GM12874 (cell line): ENCODE data around the gene IL20.

ENCODE experiments used
- TF ChIP-seq, protein P1 (sequence below): IDR thresholded peaks from 2 replicates; pipeline ENCODE4 v1.5.1; 2011; ENCODE audit warnings: low read depth, mild to moderate bottlenecking, control low read depth, low read length, moderate library complexity; ENCODE audit not compliant: insufficient read depth

IL20 gene

DNA sequence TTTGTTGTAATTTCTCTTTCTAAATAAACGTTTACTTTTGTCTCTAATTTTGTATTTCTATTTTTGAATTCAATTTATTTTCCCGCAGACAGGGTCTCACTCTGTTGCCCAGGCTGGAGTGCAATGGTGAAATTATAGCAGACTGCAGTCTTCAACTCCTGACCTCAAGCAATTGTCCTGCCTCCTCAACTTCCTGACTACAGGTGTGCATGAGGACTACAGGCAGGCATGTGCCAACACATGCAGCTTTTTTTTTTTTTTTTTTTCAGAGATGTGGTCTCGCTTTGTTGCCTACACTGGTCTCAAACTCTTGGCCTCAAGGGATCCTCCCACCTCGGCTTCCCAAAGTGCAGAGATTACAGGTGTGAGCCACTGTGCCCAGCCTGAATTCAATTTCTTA lies 36.7 kb upstream of the IL20 start:
- TF ChIP-seq, protein P1, sequence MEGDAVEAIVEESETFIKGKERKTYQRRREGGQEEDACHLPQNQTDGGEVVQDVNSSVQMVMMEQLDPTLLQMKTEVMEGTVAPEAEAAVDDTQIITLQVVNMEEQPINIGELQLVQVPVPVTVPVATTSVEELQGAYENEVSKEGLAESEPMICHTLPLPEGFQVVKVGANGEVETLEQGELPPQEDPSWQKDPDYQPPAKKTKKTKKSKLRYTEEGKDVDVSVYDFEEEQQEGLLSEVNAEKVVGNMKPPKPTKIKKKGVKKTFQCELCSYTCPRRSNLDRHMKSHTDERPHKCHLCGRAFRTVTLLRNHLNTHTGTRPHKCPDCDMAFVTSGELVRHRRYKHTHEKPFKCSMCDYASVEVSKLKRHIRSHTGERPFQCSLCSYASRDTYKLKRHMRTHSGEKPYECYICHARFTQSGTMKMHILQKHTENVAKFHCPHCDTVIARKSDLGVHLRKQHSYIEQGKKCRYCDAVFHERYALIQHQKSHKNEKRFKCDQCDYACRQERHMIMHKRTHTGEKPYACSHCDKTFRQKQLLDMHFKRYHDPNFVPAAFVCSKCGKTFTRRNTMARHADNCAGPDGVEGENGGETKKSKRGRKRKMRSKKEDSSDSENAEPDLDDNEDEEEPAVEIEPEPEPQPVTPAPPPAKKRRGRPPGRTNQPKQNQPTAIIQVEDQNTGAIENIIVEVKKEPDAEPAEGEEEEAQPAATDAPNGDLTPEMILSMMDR = no peak

DNA sequence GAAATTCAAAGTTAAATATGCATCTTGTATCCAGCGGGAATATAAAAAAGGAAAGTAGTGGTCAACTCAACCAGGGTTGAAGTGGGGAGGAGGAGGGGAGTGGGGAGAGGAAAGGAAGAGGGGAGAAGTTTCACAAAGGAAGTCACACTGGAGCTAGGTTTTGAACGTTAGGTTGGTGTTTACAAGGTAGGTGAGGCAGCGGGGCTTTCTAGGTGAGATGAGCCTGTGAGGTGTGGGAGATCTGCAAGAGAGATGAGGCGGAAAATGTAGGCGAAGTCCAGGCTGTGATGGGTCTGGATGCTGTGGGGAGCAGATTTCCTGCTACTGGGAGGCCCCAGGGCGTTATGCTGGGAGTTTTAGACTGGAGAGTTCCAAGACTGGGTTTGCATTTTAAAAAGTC lies 36.1 kb upstream of the IL20 start:
- TF ChIP-seq, protein P1 = no peak

DNA sequence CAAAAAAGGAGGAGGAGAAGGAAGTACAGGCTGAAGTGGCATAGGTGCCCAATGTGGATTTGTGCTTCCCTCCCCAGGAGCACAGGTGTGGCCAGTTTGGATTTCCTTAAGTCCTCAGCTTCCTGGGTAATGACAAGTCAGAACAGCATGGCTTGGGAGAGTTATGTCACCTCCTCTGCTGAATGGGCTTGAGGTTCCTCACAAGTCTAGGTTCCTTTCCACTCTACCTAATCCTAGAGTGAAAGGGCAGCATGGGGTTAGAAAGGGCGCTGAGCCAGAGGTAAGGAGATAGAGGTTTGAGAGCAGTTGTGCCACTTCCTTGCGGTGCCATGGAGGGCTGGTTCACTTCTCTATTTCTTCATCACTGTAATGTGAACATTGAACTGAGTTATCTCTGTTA lies 35.5 kb upstream of the IL20 start:
- TF ChIP-seq, protein P1 = no peak

DNA sequence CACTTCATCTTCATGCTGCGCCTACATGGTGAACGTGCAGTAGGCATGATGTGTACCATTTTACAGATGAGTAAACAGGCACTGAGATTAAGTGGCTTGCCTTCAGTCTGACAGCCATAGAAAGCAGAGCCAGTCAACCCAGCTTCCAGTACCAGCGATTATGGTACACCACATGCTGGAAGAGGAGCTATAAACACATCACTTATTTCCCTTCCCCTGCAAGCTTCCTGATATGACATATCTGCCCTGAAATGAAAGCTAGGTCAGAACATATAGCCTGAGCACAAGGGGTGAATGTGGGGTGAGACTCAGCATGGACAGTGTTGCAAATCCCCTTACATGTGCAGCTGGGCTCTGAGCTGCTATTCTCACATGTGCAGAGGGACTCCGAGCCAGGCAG lies 33.8 kb upstream of the IL20 start:
- TF ChIP-seq, protein P1 = no peak

DNA sequence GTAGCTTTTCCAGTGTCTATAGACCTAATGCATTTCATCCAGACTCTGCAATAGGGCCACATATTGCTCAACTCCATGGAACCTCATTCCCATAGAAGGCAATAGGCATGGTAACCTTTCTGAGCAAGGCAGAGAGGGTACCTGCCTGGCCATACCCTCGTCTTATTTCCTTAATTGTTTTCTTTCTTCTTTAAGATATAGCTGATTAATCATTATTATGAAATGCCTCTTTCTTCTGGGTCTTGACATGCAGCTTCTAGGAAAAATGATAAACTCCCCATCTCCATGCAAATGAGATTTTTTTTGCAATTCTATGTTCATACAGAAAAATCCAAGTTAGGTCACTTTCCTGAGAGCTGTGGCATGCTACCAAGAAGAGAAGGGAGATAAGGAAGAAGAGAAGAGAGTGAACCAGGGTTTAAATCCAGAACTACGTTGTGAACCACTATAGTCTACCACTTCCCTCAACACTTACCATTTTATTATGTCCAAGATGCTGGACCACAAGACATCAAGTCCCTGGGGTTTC lies 33.0 kb upstream of the IL20 start:
- TF ChIP-seq, protein P1 = no peak

DNA sequence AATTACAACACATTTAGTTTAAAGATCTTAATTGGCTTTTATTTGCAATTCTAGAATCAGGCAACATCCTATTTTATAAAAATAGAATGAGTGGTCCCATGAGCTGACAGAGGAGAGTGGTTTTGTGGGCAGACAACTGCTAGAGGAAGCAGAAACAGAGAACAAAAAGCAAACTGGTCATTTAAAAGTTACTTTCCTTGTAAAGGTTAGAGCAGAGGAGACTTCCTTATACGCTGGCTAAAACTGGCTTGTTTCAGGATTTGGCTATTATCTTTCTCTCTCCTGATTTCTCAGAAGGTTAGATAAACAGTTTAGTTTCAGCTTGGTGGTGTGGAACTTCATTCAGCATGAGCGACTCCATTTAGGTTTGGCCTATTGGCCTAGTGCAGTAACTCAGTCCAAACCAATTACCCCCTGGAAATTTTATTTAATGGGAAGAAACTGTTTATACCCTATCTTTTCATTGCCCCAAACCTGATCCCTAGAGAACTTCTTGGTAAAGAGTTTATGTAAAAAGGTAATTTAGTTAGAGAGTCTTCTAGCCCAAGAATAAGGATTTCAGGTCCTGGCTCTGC lies 32.2 kb upstream of the IL20 start:
- TF ChIP-seq, protein P1 = no peak

DNA sequence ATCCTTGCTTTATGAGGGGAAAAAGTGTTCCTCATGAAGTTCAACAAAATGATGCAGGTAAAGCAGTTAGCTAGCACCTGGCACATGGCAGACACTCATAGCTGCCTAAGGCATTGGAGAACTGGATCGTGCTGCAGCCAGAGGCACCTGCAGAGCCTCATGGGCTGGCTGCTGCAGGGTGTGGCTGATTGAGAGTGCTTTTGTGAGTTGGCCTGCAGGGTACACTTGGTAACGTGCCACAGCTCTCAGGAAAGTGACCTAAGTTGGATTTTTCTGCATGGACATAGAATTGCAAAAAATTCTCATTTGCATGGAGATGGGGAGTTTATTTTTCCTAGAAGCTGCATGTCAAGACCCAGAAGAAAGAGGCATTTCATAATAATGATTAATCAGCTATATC lies 31.6 kb upstream of the IL20 start:
- TF ChIP-seq, protein P1 = no peak
